HS-5 (cell line): ENCODE measurements around the gene EXOSC7.

ENCODE experiments used
- DNase-seq: peaks from one replicate; pipeline ENCODE4 v3.0.0-alpha.2; 2012; ENCODE audit warnings: low read depth

Gene EXOSC7

GRCh38 chr3:44993471-44994205, 17.6 kb downstream of the EXOSC7 start:
- DNase-seq = no peak

- no peak for DNase-seq
These were observed 19.2 kb downstream of the EXOSC7 start for GRCh38 chr3:44995142-44995770.

- DNase-seq = no peak
These were observed 20.5 kb downstream of the EXOSC7 start for GRCh38 chr3:44996556-44996969.

- no peak for DNase-seq
These were observed 23.7 kb downstream of the EXOSC7 start for GRCh38 chr3:44999782-45000181.

- no peak for DNase-seq
These were observed 24.8 kb downstream of the EXOSC7 start for GRCh38 chr3:45000823-45001222.

GRCh38 chr3:45001738-45002137, 25.7 kb downstream of the EXOSC7 start:
- DNase-seq = no peak

- DNase-seq = no peak
These were observed 26.2 kb downstream of the EXOSC7 start for GRCh38 chr3:45002139-45002660.

GRCh38 chr3:45002720-45003119, 26.7 kb downstream of the EXOSC7 start:
- DNase-seq = no peak

- DNase-seq = no peak
These were observed 27.4 kb downstream of the EXOSC7 start for GRCh38 chr3:45003406-45003805.

- DNase-seq = no peak
These were observed 27.8 kb downstream of the EXOSC7 start for GRCh38 chr3:45003859-45004258.

GRCh38 chr3:45007091-45007490, 31.0 kb downstream of the EXOSC7 start:
- no peak for DNase-seq

GRCh38 chr3:45008117-45008516, 32.1 kb downstream of the EXOSC7 start:
- DNase-seq = peak; percentile 31

- DNase-seq = no peak
These were observed 33.8 kb downstream of the EXOSC7 start for GRCh38 chr3:45009868-45010267.

GRCh38 chr3:45010811-45011333, 34.8 kb downstream of the EXOSC7 start:
- DNase-seq = peak; percentile 61

- DNase-seq = peak; percentile 88
These were observed 35.9 kb downstream of the EXOSC7 start for GRCh38 chr3:45011756-45012508.

GRCh38 chr3:45012577-45012976, 36.5 kb downstream of the EXOSC7 start:
- DNase-seq = no peak

- no peak for DNase-seq
These were observed 40.9 kb downstream of the EXOSC7 start for GRCh38 chr3:45016916-45017315.

- no peak for DNase-seq
These were observed 41.8 kb downstream of the EXOSC7 start for GRCh38 chr3:45017821-45018220.

GRCh38 chr3:45020534-45020933, 44.5 kb downstream of the EXOSC7 start:
- no peak for DNase-seq

- no peak for DNase-seq
These were observed 45.7 kb downstream of the EXOSC7 start for GRCh38 chr3:45021524-45022297.

GRCh38 chr3:45023675-45024074, 47.6 kb downstream of the EXOSC7 start:
- DNase-seq = no peak
